ENCODE measurements around the gene PPDPF.

The PPDPF gene

GRCh38 chr20:63522091-63522868, 1.7 kb downstream of the PPDPF start:
- DNase-seq = no peak

DNA sequence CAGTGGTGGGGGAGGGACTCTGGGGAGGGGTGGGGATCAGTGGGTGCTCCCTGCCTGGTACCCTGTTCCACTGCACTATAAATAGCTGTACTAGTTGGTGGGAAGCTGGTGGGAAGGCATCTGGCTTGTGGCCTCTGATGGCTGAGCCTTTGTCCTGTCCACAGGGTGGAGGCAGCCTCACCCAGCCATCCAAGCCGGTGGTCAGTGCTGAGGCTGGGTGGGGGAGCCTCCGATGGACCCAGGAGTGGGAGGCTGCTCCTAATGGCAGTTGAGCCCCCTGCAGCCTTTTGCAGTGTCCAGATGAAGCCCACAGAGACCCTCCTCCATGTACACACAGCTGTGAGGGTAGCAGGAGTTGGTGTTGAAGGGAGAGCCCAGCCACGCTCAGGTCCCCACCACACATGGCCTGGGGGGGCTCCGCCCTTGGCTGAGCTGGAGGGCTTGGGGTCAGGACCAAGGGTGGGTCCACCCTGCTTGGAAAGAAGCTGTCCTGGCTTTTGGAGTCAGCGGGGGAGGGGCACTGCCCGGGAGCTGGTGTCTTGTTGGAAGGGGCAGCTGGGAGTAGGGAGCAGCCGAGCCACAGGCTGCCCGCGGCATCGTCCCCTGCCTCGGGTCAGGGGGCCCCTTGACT, 2.5 kb downstream of the PPDPF start:
- no peak for DNase-seq

DNA sequence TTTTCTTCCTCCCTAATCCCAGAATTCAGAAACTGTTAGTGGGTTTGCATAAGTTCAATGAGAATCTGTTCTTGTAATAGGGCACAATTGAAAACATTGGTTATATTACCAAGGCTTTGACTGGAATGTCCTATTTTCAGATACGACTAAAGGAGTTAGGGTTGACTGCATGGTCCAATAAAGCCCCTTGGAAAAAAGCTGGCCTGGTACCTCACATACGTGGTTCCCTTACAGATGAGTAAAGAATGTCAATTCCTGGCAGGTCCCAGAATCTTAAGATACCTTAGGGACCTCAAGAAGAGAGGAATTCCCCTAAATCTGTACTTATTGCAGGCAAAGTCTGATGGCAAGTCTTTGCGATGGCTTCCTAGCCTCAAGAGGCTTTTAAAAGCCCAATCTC, 4.6 kb downstream of the PPDPF start:
- no peak for DNase-seq

DNA sequence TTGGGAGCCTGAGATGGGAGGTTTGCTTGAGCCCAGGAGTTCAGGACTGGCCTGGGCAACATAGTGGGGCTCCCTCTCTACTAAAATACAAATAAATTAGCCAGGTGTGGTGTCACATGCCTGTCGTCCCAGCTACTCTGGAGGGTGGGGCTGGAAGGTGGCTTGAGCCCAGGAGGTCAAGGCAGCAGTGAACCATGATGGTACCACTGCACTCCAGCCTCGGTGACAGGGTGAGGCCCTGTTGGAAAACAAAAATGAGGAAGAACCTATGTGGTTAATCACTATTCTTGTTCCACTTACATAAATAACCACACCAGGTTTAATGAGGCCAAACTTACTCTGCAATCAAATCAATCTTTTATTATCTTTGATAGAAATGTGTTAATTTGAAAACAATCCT, 5.4 kb downstream of the PPDPF start:
- DNase-seq = no peak

DNA sequence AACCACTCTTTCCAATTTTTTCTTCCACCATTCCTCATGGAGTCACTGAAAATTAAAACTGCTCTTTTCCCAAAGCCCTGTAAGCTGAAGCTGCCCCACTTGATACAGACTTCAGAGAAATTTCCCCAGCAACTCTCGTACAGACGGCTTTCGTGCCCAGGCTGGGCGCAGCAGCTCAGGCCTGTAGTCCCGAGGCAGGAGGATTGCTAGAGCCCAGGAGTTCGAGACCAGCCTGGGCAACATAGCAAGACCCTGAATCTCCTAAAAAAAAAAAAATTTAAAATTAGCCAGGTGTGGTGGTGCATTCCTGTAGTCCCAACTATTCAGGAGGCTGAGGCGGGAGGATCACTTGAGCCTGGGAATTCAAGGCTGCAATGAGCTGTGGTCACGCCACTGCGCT, 6.6 kb downstream of the PPDPF start:
- DNase-seq = no peak

DNA sequence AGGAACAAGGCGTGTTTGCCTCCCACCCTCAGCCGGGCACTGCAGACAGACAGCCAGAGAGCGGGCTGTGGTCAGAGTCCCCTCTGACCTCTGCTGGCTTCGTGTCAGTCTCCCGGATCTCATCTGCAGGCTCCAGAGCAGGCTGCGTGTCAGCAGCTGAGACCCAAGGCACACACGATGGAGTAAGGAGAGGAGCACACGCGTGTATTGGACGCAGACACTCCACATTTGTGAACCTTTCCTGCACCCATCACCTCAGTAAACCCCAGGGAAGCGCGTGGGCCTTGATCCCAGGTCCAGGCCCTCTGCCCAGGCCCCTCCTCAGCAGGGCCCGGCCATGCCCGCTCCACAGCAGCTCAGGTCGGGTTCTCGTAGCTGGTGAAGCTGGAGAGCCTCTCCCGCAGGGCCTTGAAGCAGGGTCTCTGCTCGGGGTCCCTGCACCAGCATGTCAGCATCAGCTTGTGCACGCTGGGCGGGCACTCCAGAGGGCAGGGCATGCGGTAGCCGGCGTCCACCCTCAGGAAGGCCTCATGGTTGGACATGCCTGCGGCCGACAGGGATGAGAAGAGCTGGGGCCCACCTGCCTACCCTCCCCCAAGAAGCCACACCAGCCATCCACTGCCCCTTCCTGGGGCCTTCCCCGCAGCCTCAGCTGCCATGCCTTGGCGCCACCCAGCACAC, 8.8 kb downstream of the PPDPF start:
- no peak for DNase-seq

GRCh38 chr20:63529861-63530787, 9.6 kb downstream of the PPDPF start:
- no peak for DNase-seq

DNA sequence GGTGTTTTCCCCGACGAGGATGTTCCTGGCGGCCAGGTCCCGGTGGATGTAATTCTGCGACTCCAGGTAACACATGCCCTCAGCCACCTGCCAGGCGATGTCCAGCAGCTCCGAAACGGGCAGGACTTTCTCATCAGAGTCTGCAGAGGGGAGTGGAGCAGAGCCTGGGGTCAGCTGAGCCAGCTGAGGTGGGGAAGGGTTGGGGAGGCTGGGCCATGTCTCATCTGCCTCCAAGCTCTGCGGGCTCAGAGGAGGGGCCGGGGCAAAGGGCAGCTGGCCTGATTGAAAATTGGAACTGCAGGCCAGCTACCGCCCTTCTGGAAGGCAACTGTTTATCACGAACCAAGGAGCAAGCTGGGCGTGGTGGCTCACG, 10.2 kb downstream of the PPDPF start:
- DNase-seq = no peak

GRCh38 chr20:63531686-63532448, 11.3 kb downstream of the PPDPF start:
- DNase-seq = no peak

- no peak for DNase-seq
Observed at GRCh38 chr20:63532449-63532971, 11.9 kb downstream of the PPDPF start.

DNA sequence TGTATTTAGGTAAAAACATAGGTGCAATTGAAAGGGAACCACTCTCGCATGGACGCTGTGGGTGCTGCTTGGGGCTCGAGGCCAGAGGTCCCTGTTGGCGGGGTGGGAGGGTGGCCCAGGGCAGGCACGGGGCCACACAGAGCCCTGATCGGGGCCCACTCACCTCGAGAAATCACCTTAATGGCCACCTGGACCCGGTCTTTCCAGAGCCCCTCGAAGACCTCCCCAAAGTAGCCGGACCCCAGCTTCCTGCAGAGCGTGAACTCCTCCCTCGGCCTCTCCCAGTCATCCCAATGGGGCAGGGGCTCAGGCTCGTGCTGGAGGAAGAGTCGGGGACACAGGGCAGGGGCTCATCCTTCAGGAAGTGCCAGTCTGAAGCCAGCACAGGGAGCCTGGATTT, 12.8 kb downstream of the PPDPF start:
- DNase-seq = no peak

GRCh38 chr20:63533871-63534393, 13.4 kb downstream of the PPDPF start:
- DNase-seq = no peak

GRCh38 chr20:63534427-63534830, 13.9 kb downstream of the PPDPF start:
- DNase-seq = no peak

GRCh38 chr20:63534831-63535651, 14.5 kb downstream of the PPDPF start:
- DNase-seq = no peak

DNA sequence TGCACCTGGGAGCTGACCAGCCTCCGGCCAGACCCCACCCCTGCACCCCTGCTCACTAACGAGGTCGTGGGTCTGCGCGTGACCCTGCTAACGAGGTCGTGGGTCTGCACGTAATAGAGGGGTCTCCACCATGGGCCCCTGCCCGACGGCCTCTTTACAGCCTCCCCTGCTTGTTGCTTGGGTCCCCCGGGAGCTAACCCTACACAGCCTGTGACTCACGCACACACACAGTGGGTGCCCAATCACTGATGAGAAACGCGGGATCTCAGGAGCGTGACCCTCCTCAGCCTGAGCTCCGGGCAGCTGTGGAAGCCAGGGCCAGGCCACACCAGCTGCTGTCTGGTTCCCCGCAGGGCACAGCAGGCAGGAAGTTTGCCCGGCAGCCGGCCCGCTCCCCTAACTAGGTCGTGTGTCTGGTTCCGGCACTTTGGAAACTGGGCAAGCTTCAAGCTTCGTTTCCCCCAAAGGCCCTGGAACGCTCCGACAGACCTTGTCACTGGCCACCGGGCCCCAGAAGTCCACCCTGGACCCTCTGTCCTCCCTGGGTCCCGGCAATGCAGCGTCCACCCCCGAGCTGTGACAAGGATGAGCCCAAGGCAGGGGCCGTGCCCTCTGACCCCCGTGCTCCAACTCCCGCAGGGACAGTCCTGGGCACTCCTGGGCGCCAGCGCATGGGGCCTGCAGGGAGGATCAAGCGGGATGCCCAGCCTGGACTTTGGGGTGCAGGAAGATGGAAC, 15.8 kb downstream of the PPDPF start:
- no peak for DNase-seq

- no peak for DNase-seq
Observed at GRCh38 chr20:63536997-63537524, 16.5 kb downstream of the PPDPF start, which contains the start of gene PTK6. Gene PTK6 (minus strand): TSS chr20:63537376. CDS start chr20:63537314, 62 bp downstream.

DNA sequence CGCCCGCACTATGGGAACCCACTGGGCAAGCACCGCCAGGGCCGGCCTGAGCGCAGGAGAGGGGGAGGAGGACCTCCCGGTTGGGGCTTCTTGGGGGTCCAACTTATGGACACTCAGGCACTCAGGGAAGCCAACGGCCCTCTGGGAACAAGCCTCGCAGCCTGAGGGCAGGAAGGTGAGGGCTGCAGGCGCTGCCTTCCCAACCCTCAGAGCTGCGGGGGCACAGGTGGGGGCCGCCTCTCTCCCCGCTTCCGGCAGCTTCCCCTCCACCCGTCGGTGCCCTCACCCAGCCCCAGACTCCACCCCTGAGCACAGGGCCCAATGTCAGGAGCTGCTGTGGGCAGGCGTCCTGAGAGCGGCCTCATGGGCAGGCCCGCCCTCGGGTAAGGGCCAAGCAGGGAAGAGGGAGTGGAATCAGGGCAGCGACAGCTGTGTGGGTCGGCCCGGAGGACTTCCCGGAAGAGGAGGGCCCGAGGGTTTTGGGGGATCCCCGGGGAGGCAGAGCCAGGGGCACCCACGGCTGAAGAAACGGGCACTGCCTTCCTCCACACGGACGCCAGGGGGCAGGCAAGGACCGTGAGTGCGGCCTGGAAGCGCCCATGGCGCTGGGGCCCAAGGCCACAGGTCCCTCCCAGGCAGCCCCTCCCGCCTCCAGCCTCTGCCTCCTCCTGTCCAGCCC, 17.1 kb downstream of the PPDPF start:
- DNase-seq = peak; percentile 96

DNA sequence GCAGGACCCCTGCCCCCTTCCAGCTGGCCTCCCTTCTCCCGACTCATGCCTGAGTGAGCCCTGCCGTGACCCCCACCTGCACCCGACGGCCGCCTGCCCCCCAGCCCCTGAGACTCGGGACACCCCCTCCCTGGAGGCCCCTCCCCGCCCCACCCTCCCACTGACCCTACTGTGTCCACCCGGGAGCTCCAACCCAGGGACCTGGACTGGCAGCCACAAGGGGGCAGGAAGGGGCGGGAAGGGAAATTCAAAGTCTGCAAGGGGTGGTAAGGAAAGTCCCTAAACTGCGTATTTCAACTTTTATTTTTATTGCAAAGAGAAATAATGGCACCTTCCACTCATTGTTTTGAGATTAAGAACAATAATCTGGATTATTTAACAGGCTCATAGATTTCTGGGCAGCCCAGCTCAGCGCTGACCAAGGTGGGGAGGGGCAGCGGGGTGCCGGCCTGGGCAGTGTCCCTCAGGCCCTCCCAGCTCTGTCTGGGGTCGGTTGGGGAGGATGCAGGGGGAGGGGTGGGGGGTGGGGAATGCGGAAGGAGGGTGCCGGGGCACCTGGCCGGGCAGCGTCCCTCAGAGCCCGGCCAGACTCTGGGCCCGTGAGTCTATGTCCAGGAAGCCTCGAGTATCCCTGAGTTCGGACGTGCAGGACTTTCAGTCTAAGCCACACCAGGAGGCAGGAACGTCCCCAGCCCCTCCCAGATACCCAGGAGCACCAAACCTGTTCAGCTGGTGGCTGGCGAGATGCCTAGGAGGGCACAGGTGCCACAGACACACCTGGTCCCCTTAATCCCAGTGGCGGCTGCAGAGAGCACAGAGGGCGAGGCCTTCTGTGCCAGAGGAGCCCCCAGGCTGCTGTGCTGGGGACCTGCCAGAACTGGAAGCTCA, 17.9 kb downstream of the PPDPF start:
- peak; percentile 34 for DNase-seq
